HG02759 (cell line): ENCODE measurements around the gene PRKD3.

Experiments
- ATAC-seq: cut with Tn5 transposase; IDR thresholded peaks from one replicate; pipeline ENCODE4 v1.9.1; 2021; ENCODE audit warnings: mild to moderate bottlenecking, moderate library complexity; ENCODE audit not compliant: unreplicated experiment

The PRKD3 gene

GRCh38 chr2:37343537-37344434 is 19.2 kb upstream of the PRKD3 start:
- ATAC-seq, result no peak

DNA sequence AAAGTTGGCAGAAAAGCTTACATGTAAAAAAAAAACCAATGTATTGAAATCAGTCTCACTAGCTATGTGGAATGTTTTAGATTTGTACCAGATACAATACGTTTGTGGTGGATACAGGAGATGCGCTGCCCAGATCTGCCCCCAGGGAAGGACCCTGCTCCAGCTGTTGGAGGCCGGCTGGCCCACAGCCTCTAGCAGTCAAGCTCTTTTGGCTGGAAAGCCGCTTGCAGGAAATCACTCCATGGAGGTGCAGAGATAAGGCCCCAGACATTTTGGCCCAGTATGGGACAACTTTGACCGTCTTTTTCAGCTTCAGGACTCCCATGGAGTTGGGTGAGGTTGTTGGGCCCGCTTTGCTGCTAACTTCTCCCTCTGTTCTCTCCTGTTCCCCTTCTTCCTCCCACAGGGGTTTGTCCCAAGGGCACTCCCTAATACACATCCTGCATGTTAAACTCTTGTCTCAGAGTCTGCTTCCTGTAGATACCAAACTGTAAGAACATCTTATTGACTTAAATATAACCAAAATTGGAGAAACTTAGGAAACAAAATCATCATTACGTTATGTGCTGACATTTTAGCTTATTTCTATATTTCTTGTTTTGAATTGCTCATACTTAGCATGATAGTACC is 18.1 kb upstream of the PRKD3 start:
- no peak for ATAC-seq

DNA sequence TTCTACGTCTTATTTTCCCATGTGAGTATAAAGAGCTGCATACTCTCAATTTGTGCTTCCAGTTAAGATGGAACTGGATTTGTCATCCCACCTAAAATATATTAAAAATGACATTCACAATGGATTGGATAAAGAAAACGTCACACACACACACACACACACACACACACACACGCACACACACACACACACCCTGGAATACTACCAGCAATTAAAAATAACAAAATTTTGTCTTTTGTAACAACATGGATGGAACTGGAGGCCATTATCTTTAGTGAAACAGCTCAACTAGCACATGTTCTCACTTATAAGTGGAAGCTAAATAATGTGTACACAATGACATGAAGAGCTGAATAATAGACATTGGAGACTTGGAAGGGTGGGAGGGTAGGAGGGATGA is 16.0 kb upstream of the PRKD3 start:
- ATAC-seq, result no peak

GRCh38 chr2:37338933-37339332 is 14.3 kb upstream of the PRKD3 start:
- ATAC-seq, result no peak

- no peak for ATAC-seq
Observed at GRCh38 chr2:37337620-37338280, 13.1 kb upstream of the PRKD3 start.

DNA sequence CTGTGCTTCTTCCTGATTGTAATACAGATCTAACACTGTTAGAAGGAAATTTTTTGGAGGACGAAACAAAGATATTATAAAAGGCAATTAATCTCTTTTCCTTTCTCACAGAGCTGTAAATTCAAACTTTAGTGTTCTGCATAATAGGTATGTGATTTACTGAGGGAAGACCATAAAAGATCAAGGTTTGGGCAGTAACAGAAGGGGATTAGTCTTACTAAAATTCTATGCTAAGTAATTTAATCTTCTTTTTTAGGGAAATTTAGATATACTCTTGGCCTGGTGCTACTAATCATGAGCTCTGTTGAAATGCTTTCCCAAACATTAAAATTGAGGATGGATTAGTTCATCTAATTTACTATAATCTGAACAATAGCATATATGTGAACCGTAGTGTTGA is 11.0 kb upstream of the PRKD3 start:
- no peak for ATAC-seq

- no peak for ATAC-seq
Observed at GRCh38 chr2:37333256-37333655, 8.6 kb upstream of the PRKD3 start.

- no peak for ATAC-seq
Observed at GRCh38 chr2:37332560-37332959, 7.9 kb upstream of the PRKD3 start.

- no peak for ATAC-seq
Observed at GRCh38 chr2:37330681-37331080, 6.0 kb upstream of the PRKD3 start.

DNA sequence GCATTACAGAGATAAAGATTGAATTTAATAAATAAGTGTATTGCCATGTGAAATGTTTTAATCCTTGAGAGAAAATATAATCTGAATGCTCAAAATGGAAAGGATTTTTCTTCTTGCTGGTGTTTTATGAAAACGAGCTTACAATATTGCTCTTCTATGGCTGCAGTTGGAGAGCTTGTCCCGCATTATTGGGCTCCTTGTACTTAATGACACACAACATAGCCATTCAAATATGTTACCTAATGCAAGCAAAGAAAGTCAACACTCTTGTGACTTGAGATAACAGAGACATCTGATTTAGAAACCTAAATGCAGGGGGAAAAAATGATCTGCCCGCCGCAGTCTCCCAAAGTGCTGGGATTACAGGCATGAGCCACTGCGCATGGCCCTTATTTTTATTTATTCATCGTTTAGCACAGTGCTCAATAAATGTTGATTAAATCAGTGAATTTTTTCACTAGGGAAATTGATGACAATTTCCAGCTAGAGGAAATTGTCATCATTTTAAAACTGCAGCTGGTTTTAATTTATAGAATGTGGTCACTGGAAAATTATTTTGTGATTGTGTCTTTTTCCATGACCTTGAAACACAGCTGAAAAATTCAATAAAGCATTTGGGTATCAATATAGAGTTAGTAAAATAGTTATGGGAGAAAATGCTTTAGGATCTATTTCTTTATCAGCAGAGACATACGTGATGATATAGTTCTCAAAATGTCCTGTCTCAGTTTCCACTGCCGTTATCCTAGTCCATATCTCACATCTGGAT is 2.4 kb upstream of the PRKD3 start:
- ATAC-seq, result no peak

- no peak for ATAC-seq
Observed at GRCh38 chr2:37326285-37326684, 1.7 kb upstream of the PRKD3 start.

GRCh38 chr2:37325625-37326071 is 1.0 kb upstream of the PRKD3 start:
- no peak for ATAC-seq

GRCh38 chr2:37324536-37324785 is 172 bp downstream of the PRKD3 start:
- ATAC-seq, result no peak

DNA sequence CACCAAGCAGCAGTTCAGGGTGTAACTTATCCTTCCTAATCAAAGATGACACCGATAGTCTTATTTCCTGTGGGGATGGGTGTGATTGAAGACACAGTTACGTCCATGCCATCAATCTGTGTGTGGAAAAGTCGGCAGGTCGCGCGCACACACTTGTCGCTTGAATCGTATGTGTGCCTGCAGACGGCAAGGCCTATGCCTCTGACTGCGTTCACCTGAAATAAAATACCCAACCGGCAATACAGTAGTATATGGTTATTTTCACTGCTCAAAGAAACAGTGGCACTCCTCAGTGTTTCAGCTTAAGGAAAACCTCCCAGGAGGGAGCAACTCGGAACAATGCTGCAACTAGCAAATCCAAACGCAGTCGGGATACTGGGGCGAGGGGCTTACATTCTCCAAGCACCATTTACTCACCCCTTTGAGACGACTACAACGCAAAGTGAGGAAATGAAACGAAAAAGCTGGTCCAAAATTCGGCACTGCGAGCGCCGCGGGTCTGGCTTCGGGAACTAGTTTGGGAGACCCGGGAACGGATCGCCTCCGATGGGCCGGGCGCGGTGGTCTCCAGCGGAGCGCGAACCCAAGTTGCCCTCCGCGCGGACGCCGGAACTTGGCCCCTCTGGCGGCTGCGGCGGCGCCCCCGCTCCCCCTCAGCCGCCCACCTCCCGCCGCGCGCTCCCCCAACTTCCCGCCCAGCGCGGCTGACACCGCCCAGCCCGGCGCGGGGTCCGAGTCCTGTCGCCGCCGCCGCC is 675 bp downstream of the PRKD3 start:
- ATAC-seq, result peak; percentile 38

DNA sequence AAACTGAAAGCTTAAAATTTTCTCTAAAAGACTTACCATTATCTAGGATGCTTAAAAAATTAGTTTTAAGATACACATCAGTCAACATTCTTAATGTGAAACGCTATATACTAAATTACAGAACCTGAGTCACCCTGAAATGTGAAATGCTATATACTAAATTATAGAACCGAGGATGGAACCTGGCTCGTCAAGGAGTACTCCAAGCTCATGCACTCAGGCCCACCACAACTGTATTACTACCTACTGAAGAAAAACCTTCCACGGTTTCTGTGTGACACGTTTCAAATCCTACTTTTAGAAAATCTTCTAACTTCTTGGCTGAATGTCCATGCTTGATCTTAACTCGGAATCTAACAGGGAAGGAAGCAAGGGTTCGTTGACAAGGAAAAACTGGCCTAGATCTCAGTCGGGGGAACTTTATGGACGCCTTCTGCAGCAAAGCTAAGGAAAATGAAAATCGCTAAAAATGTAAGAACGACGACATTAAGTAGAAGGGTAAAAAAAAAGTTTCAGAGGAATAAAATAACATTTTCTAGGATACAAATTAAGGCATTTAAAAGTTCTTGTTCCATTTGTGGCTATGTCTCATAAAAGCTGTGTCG is 1.4 kb downstream of the PRKD3 start:
- ATAC-seq, result no peak

DNA sequence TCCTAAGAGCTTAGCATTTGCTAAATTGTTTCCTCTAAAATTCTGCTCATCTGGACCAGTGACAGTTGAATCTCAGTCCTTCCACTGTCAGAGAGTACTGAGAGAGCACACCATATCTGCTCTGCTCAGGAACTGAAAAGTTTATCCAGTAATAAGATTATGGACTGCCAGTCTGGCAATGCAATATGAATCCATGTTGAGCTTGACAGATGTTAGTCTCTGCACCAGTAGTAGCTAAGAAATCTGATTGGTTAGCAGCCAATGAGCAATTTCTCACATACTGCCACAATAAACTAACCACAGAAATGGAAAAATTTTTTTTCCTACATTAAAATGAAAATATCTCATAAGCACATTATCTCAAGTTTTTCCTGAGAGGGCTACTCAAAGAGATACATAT is 2.3 kb downstream of the PRKD3 start:
- ATAC-seq, result no peak

DNA sequence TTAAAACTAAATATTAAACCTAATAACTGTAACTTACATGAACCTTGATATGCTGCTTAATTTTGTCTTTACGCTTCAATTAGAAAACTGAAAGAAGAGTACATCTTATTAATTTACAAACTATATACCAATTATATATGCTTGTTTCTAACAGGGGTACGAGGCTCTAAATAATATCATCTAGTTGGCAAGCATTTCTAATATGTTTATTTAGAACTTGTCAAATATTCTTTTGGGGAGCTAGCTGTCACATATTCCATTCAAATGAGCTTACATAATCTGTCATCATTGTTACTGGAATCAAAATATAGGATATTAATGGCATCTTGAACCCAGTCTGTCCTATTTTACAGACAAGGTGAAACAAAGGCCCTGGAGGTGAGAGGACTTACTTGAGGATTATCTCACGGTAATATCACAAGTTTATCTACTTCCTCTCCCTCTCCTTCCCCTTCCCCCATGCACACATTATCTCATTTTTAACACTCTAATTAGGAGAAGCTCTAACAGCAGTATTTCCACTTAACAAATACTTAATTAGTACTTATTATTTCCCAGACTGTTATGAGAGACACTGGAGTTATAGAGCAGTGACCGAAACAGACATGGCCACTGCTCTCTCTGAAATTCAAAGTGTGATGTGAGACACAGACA is 3.5 kb downstream of the PRKD3 start:
- no peak for ATAC-seq

DNA sequence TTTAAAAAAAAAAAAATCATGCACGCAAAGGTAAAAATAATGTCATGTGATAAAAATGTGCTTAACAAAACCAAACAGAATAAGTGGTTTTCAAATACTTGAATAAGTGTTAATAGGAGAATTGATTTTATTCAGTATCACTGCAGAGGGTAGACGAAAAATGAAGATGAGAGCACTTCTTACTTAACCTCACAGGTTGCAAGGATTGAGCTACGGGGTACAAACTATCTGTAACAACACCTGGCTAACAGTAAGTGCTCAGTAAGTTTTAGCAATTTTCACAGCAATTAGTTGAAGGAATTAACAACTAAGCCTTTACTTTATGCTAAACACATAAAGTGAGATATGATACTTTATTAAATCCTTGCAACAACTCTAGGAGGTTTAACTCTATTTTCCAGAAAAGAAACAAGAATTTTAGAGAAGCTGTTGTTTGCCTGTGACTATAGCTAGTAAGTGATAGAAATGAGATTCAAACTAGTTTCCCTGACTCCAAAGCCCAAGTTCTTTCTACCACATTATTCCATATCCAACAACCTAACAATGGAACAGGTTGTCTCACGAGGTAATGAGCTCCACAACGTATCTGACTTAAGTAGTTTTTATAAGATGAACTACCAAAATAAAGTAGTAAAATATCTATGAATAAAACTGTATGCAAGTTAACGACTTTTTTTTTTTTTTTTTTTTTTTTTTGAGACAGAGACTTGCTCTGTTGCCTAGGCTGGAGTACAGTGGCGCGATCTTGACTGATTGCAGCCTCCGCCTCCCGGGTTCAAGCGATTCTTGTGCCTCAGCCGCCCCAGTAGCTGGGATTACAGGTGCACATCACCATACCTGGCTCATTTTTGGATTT is 4.7 kb downstream of the PRKD3 start:
- ATAC-seq, result no peak

- ATAC-seq, result peak; percentile 79
Observed at GRCh38 chr2:37318401-37318800, 6.2 kb downstream of the PRKD3 start.
